Natural killer cell treated with Interleukin-12 subunit alpha and Interleukin-12 subunit beta and Interleukin-15 and Interleukin-18, amount 100 ng/mL, for 72 hours (primary cell): ENCODE results near the gene HTR5A. TPM values are rescaled to one million over a fixed set of nuclear protein-coding genes. Genes with fewer than 3 reads are reported as not detected.
A peak's percentile ranks its signal among the peaks of the same experiment; 100 is the strongest.
"Not testable (repeated sequence)": the region's sequence is repeated elsewhere in the genome, so short reads cannot be mapped to it uniquely, and the experiment has no call there.

Experiments
- ATAC-seq, 2 donors: fragments of 150-1000 bp; cut with Tn5 transposase in 1 of 2; sonication (Bioruptor Pico), chemical (Tn5 transposase) in 1 of 2; 2 replicates each; pipeline ENCODE4 v1.10.0; 2021
- DNase-seq: peaks from one replicate; pipeline ENCODE4 v3.0.0; 2022; ENCODE audit warnings: low spot score
- H3K27ac Mint-ChIP-seq, 2 donors: 1 replicate in 1 of 2; 2 replicates in 1 of 2; pipeline ENCODE4 v1.8.0; 2022; ENCODE audit warnings: mixed read lengths in 2 of 2, mild to moderate bottlenecking in 1 of 2, moderate library complexity in 1 of 2
- H3K27me3 Mint-ChIP-seq, 2 donors: 1 replicate in 1 of 2; 2 replicates in 1 of 2; pipeline ENCODE4 v1.8.0; 2022; ENCODE audit warnings: mixed read lengths in 2 of 2
- H3K36me3 Mint-ChIP-seq: one replicate; pipeline ENCODE4 v1.8.0; 2022; ENCODE audit warnings: mixed read lengths
- H3K4me1 Mint-ChIP-seq, 2 donors: 1 replicate in 1 of 2; 2 replicates in 1 of 2; pipeline ENCODE4 v1.8.0; 2022; ENCODE audit warnings: low read depth in 2 of 2, mixed read lengths in 2 of 2, mild to moderate bottlenecking in 1 of 2
- H3K4me3 Mint-ChIP-seq: one replicate; pipeline ENCODE4 v1.8.0; 2022; ENCODE audit warnings: mixed read lengths
- H3K9me3 Mint-ChIP-seq: 2 replicates; pipeline ENCODE4 v1.8.0; 2022; ENCODE audit warnings: mixed read lengths
- total RNA-seq, 2 donors: library from RNA; stranded (reverse); gene quantifications; one replicate each; pipeline ENCODE4 v1.2.3, GENCODE V29; 2022

Gene HTR5A
- not detected for total RNA-seq

- H3K4me3 Mint-ChIP-seq = no peak within 1 kb of the TSS
- peaks cover 23 to 25% of the 10 kb centered on the region in 2 donors for H3K27me3 Mint-ChIP-seq
- H3K36me3 Mint-ChIP-seq = no peaks in the 10 kb centered on the region
- no peaks in the 10 kb centered on the region for H3K9me3 Mint-ChIP-seq
- peaks cover 0 to 3% of the 10 kb centered on the region in 2 donors for H3K4me1 Mint-ChIP-seq
- H3K27ac Mint-ChIP-seq = no peak within 1 kb of the TSS
- ATAC-seq = peak; percentile 94 to 97
- peak; percentile 80 for DNase-seq
These were observed at the start of gene HTR5A for GRCh38 chr7:155069992-155070751. Gene HTR5A, plus strand, starts transcription at chr7:155070324. Its CDS starts 576 bp downstream, at chr7:155070900.

- H3K9me3 Mint-ChIP-seq = no peaks in the 10 kb centered on the region
- H3K4me3 Mint-ChIP-seq = no peak overlapping the region
- DNase-seq (no peak), ATAC-seq (no peak)
- no peaks in the 10 kb centered on the region for H3K36me3 Mint-ChIP-seq
- H3K27ac Mint-ChIP-seq = no peak overlapping the region
- H3K27me3 Mint-ChIP-seq = peaks cover 26% of the 10 kb centered on the region in 2 donors
- no peaks in the 10 kb centered on the region for H3K4me1 Mint-ChIP-seq
These were observed 49.1 kb upstream of the HTR5A start for GRCh38 chr7:155020996-155021395.

- peaks cover 24 to 26% of the 10 kb centered on the region in 2 donors for H3K27me3 Mint-ChIP-seq
- no peak for DNase-seq
- H3K27ac Mint-ChIP-seq = no peak overlapping the region
- no peaks in the 10 kb centered on the region for H3K36me3 Mint-ChIP-seq
- no peaks in the 10 kb centered on the region for H3K9me3 Mint-ChIP-seq
- no peak overlapping the region for H3K4me3 Mint-ChIP-seq
- ATAC-seq = no peak
- H3K4me1 Mint-ChIP-seq = no peaks in the 10 kb centered on the region
These were observed 48.4 kb upstream of the HTR5A start for GRCh38 chr7:155021699-155022145.

- no peak for DNase-seq
- Mint-ChIP-seq H3K4me3 (no peak overlapping the region), H3K4me1 (no peaks in the 10 kb centered on the region), H3K9me3 (no peaks in the 10 kb centered on the region), H3K27me3 (peaks cover 28 to 34% of the 10 kb centered on the region in 2 donors), H3K27ac (no peak overlapping the region), H3K36me3 (no peaks in the 10 kb centered on the region)
- ATAC-seq = no peak
These were observed 42.2 kb upstream of the HTR5A start for GRCh38 chr7:155027879-155028278.

GRCh38 chr7:155032978-155033377 is 37.1 kb upstream of the HTR5A start:
- Mint-ChIP-seq H3K27me3 (peaks cover 22 to 38% of the 10 kb centered on the region in 2 donors), H3K4me1 (no peaks in the 10 kb centered on the region), H3K36me3 (no peaks in the 10 kb centered on the region), H3K4me3 (no peak overlapping the region), H3K9me3 (no peaks in the 10 kb centered on the region), H3K27ac (no peak overlapping the region)
- no peak for DNase-seq
- no peak for ATAC-seq

GRCh38 chr7:155034495-155034894 is 35.6 kb upstream of the HTR5A start:
- not testable (repeated sequence) for H3K27ac Mint-ChIP-seq, H3K4me1 Mint-ChIP-seq, H3K4me3 Mint-ChIP-seq, DNase-seq, ATAC-seq, H3K36me3 Mint-ChIP-seq, H3K9me3 Mint-ChIP-seq
- peaks cover 20 to 40% of the 10 kb centered on the region in 2 donors for H3K27me3 Mint-ChIP-seq

GRCh38 chr7:155038335-155038734 is 31.8 kb upstream of the HTR5A start:
- ATAC-seq (no peak), DNase-seq (no peak)
- no peak overlapping the region for H3K4me3 Mint-ChIP-seq
- H3K27me3 Mint-ChIP-seq = peaks cover 24 to 36% of the 10 kb centered on the region in 2 donors
- H3K36me3 Mint-ChIP-seq = no peaks in the 10 kb centered on the region
- H3K4me1 Mint-ChIP-seq = no peaks in the 10 kb centered on the region
- peaks cover 4% of the 10 kb centered on the region for H3K9me3 Mint-ChIP-seq
- H3K27ac Mint-ChIP-seq = no peak overlapping the region

GRCh38 chr7:155043756-155044155 is 26.4 kb upstream of the HTR5A start:
- Mint-ChIP-seq H3K36me3 (no peaks in the 10 kb centered on the region), H3K9me3 (peaks cover 4% of the 10 kb centered on the region), H3K27me3 (peaks cover 14 to 31% of the 10 kb centered on the region in 2 donors), H3K27ac (no peak overlapping the region), H3K4me1 (no peaks in the 10 kb centered on the region), H3K4me3 (no peak overlapping the region)
- no peak for ATAC-seq
- DNase-seq = no peak

GRCh38 chr7:155048006-155048405 is 22.1 kb upstream of the HTR5A start:
- Mint-ChIP-seq H3K4me3 (no peak overlapping the region), H3K27ac (no peak overlapping the region), H3K27me3 (peaks cover 0 to 20% of the 10 kb centered on the region in 2 donors), H3K36me3 (no peaks in the 10 kb centered on the region), H3K9me3 (no peaks in the 10 kb centered on the region), H3K4me1 (no peaks in the 10 kb centered on the region)
- no peak for DNase-seq
- ATAC-seq = no peak

GRCh38 chr7:155051355-155051754 is 18.8 kb upstream of the HTR5A start:
- ATAC-seq = peak in 1 of 2 donors; percentile 54
- Mint-ChIP-seq H3K9me3 (no peaks in the 10 kb centered on the region), H3K27me3 (peaks cover 0 to 14% of the 10 kb centered on the region in 2 donors), H3K4me1 (no peaks in the 10 kb centered on the region), H3K4me3 (no peak overlapping the region), H3K36me3 (no peaks in the 10 kb centered on the region), H3K27ac (no peak overlapping the region)
- no peak for DNase-seq

- Mint-ChIP-seq H3K27ac (no peak overlapping the region), H3K36me3 (no peaks in the 10 kb centered on the region), H3K4me3 (no peak overlapping the region), H3K4me1 (peaks cover 0 to 2% of the 10 kb centered on the region in 2 donors), H3K9me3 (no peaks in the 10 kb centered on the region), H3K27me3 (peaks cover 3 to 20% of the 10 kb centered on the region in 2 donors)
- DNase-seq (no peak), ATAC-seq (no peak)
These were observed 17.1 kb upstream of the HTR5A start for GRCh38 chr7:155053002-155053401.

- H3K27ac Mint-ChIP-seq = no peak overlapping the region
- H3K4me1 Mint-ChIP-seq = peaks cover 0 to 2% of the 10 kb centered on the region in 2 donors
- no peak for ATAC-seq
- no peaks in the 10 kb centered on the region for H3K9me3 Mint-ChIP-seq
- H3K27me3 Mint-ChIP-seq = peaks cover 9 to 34% of the 10 kb centered on the region in 2 donors
- H3K36me3 Mint-ChIP-seq = no peaks in the 10 kb centered on the region
- no peak overlapping the region for H3K4me3 Mint-ChIP-seq
- DNase-seq = no peak
These were observed 15.4 kb upstream of the HTR5A start for GRCh38 chr7:155054761-155055160.

- no peak for ATAC-seq
- Mint-ChIP-seq H3K4me1 (peaks cover 0 to 2% of the 10 kb centered on the region in 2 donors), H3K27ac (no peak overlapping the region), H3K27me3 (peaks cover 22 to 29% of the 10 kb centered on the region in 2 donors), H3K4me3 (no peak overlapping the region), H3K36me3 (no peaks in the 10 kb centered on the region), H3K9me3 (no peaks in the 10 kb centered on the region)
- no peak for DNase-seq
These were observed 13.0 kb upstream of the HTR5A start for GRCh38 chr7:155057076-155057475.

- H3K4me3 Mint-ChIP-seq = no peak overlapping the region
- peaks cover 23 to 32% of the 10 kb centered on the region in 2 donors for H3K27me3 Mint-ChIP-seq
- ATAC-seq = no peak
- no peaks in the 10 kb centered on the region for H3K9me3 Mint-ChIP-seq
- H3K4me1 Mint-ChIP-seq = peaks cover 0 to 2% of the 10 kb centered on the region in 2 donors
- no peaks in the 10 kb centered on the region for H3K36me3 Mint-ChIP-seq
- no peak overlapping the region for H3K27ac Mint-ChIP-seq
- DNase-seq = no peak
These were observed 11.2 kb upstream of the HTR5A start for GRCh38 chr7:155058896-155059295.
